GM18867 (cell line): ENCODE measurements around the gene ATP10D.
"Not testable (repeated sequence)": the region's sequence is repeated elsewhere in the genome, so short reads cannot be mapped to it uniquely, and the experiment has no call there.

Source experiments
- ATAC-seq: cut with Tn5 transposase; IDR thresholded peaks from one replicate; pipeline ENCODE4 v1.9.1; 2021; ENCODE audit warnings: mild to moderate bottlenecking, moderate library complexity; ENCODE audit not compliant: unreplicated experiment

Gene ATP10D

GRCh38 chr4:47486727-47487126 lies 1.7 kb downstream of the ATP10D start:
- not testable (repeated sequence) for ATAC-seq

GRCh38 chr4:47488706-47489105 lies 3.6 kb downstream of the ATP10D start:
- no peak for ATAC-seq

GRCh38 chr4:47490550-47490949 lies 5.5 kb downstream of the ATP10D start:
- peak; percentile 85 for ATAC-seq

- ATAC-seq, result peak; percentile 47
These were observed 8.4 kb downstream of the ATP10D start for GRCh38 chr4:47493238-47494123.

- ATAC-seq, result no peak
These were observed 9.0 kb downstream of the ATP10D start for GRCh38 chr4:47494124-47494430.

GRCh38 chr4:47498899-47499298 lies 13.8 kb downstream of the ATP10D start:
- ATAC-seq, result peak; percentile 47

GRCh38 chr4:47499700-47500099 lies 14.6 kb downstream of the ATP10D start:
- no peak for ATAC-seq

GRCh38 chr4:47500776-47501175 lies 15.7 kb downstream of the ATP10D start:
- no peak for ATAC-seq

GRCh38 chr4:47505147-47505546 lies 20.1 kb downstream of the ATP10D start:
- ATAC-seq, result no peak

- ATAC-seq, result no peak
These were observed 20.6 kb downstream of the ATP10D start for GRCh38 chr4:47505666-47506065.

- peak; percentile 98 for ATAC-seq
These were observed 25.6 kb downstream of the ATP10D start for GRCh38 chr4:47510506-47511143.

- no peak for ATAC-seq
These were observed 28.4 kb downstream of the ATP10D start for GRCh38 chr4:47513461-47513860.

GRCh38 chr4:47519239-47519883 lies 34.3 kb downstream of the ATP10D start:
- ATAC-seq, result peak; percentile 100

- no peak for ATAC-seq
These were observed 40.2 kb downstream of the ATP10D start for GRCh38 chr4:47525154-47525819.

- ATAC-seq, result no peak
These were observed 41.2 kb downstream of the ATP10D start for GRCh38 chr4:47526281-47526680.

GRCh38 chr4:47528646-47529045 lies 43.6 kb downstream of the ATP10D start:
- ATAC-seq, result not testable (repeated sequence)

GRCh38 chr4:47530801-47531200 lies 45.7 kb downstream of the ATP10D start:
- ATAC-seq, result no peak

GRCh38 chr4:47531241-47531953 lies 46.3 kb downstream of the ATP10D start:
- peak; percentile 100 for ATAC-seq

- ATAC-seq, result no peak
These were observed 46.9 kb downstream of the ATP10D start for GRCh38 chr4:47531954-47532321.

GRCh38 chr4:47532658-47533057 lies 47.6 kb downstream of the ATP10D start:
- no peak for ATAC-seq
